Measurements from ENCODE around the gene OR4C5.
"Not testable (repeated sequence)": the region's sequence is repeated elsewhere in the genome, so short reads cannot be mapped to it uniquely, and the experiment has no call there.

Gene OR4C5

GRCh38 chr11:48366365-48366764, at the start of gene OR4C5:
OR4C5 (minus strand) TSS chr11:48366465; CDS start chr11:48366465, 0 bp downstream.
- no peak for DNase-seq

- DNase-seq: no peak
Measured at GRCh38 chr11:48384670-48385069, 18.4 kb upstream of the OR4C5 start.

GRCh38 chr11:48384151-48384550, 17.9 kb upstream of the OR4C5 start:
- DNase-seq: not testable (repeated sequence)

- not testable (repeated sequence) for DNase-seq
Measured at GRCh38 chr11:48361289-48361688, 5.0 kb downstream of the OR4C5 start.

GRCh38 chr11:48354677-48355076, 11.6 kb downstream of the OR4C5 start:
- DNase-seq: no peak

- no peak for DNase-seq
Measured at GRCh38 chr11:48354013-48354412, 12.3 kb downstream of the OR4C5 start.

- not testable (repeated sequence) for DNase-seq
Measured at GRCh38 chr11:48346286-48346685, 20.0 kb downstream of the OR4C5 start.

GRCh38 chr11:48342505-48342904, 23.8 kb downstream of the OR4C5 start:
- not testable (repeated sequence) for DNase-seq

- DNase-seq: no peak
Measured at GRCh38 chr11:48341466-48341865, 24.8 kb downstream of the OR4C5 start.

- not testable (repeated sequence) for DNase-seq
Measured at GRCh38 chr11:48324620-48325019, 41.6 kb downstream of the OR4C5 start, which contains the start of gene OR4C3. OR4C3 (plus strand) TSS chr11:48324920; CDS start chr11:48325022, 102 bp downstream.

- not testable (repeated sequence) for DNase-seq
Measured at GRCh38 chr11:48319813-48320212, 46.5 kb downstream of the OR4C5 start.
